RWPE1 (cell line): ENCODE results near the gene NOVA1.

Source experiments
- CTCF ChIA-PET: fragments of 350-600 bp; sonication (Branson Sonifier 250); formaldehyde crosslinking; extraction: SDS; loops from one replicate; lab custom pipeline; 2021; lab: Yijun Ruan, JAX
- POLR2A ChIA-PET: fragments of 400-600 bp; formaldehyde crosslinking; extraction: SDS; loops from one replicate; lab custom pipeline; 2020; ENCODE audit warnings: antibody characterized with exemption; ENCODE audit not compliant: low non-redundant PET; lab: Yijun Ruan, JAX
- DNase-seq: peaks from one replicate; pipeline ENCODE4 v3.0.0; 2012; ENCODE audit warnings: low spot score
- H3K27ac ChIP-seq: fragments of 450-650 bp; 2 replicates; pipeline ENCODE4 v1.5.1; 2017
- TF ChIP-seq, protein P1 (sequence below): fragments of 450-650 bp; conservative IDR thresholded peaks from 2 replicates; pipeline ENCODE4 v1.5.1; 2017; ENCODE audit warnings: low read depth, mild to moderate bottlenecking

NOVA1 gene

DNA sequence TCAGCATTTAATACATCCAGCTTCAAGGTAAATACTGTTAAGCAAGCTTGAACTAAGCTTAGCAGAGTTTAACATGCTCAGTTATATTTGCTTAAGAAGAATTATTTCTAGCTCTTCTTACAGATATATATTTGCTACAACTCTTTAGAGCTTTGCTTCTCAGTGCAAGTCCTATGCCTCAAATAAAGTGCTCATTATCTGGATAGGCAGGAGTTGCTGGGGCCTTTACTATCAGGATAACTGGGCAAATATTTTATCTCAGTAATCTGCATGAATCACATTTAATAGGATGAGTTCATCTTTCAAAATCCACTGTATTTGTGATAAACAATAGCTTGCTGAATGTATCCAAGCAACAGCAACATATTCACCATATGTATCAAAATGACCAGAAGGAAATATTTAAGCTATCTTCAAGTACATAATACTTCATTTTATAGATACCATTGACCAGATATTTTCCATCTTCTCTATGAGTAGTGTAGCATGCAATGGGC lies 187.6 kb downstream of the NOVA1 start:
- H3K27ac ChIP-seq, result no peak overlapping the region
- ChIA-PET CTCF (no interaction called here), POLR2A (no interaction called here)
- DNase-seq, result no peak
- TF ChIP-seq, protein P1, sequence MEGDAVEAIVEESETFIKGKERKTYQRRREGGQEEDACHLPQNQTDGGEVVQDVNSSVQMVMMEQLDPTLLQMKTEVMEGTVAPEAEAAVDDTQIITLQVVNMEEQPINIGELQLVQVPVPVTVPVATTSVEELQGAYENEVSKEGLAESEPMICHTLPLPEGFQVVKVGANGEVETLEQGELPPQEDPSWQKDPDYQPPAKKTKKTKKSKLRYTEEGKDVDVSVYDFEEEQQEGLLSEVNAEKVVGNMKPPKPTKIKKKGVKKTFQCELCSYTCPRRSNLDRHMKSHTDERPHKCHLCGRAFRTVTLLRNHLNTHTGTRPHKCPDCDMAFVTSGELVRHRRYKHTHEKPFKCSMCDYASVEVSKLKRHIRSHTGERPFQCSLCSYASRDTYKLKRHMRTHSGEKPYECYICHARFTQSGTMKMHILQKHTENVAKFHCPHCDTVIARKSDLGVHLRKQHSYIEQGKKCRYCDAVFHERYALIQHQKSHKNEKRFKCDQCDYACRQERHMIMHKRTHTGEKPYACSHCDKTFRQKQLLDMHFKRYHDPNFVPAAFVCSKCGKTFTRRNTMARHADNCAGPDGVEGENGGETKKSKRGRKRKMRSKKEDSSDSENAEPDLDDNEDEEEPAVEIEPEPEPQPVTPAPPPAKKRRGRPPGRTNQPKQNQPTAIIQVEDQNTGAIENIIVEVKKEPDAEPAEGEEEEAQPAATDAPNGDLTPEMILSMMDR, result no peak

DNA sequence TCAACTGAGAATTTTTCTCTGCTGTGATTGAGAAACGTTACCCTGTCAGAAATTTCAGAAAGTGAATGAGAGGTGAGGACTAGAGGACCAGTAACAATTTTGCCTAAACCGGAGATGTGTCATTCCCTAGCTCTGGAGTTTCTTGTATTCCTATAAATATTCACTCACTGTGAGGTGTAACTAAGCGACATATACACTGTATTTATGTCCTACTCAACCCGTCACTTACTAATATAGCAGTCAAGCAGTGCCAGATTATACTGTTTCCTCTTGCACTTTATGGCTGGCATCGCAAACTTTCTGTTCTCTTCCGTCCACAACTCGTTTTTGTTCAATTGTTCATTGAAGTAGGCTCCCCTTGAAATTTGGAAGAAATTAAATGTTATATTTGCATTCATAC lies 192.9 kb downstream of the NOVA1 start:
- CTCF ChIA-PET, result no interaction called here

DNA sequence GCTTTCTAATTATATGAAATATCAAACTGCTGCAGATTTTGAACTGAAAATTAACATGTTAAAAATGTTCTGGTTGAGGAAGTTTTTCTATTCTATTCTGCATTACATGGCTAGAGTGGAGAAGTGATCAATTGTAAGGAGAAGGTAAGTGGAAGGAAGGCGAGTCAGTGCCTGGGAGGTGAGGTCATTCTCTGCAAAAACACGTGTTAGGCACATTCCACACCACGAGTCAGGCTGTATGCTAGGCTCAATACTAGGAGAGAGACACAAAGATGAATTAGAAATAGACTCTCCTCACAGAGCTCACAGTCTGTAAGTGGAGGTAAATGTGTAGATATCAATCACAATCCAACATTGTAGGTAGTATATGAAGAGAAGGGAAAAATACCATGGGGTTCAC lies 194.1 kb downstream of the NOVA1 start:
- ChIA-PET CTCF (no interaction called here), POLR2A (no interaction called here)
- TF ChIP-seq, protein P1, result no peak
- no peak overlapping the region for H3K27ac ChIP-seq
- no peak for DNase-seq

More for the DNA sequence above, 192.9 kb downstream of the NOVA1 start:
- no peak for DNase-seq
- TF ChIP-seq, protein P1, result no peak
- no peak overlapping the region for H3K27ac ChIP-seq
- POLR2A ChIA-PET, result no interaction called here

DNA sequence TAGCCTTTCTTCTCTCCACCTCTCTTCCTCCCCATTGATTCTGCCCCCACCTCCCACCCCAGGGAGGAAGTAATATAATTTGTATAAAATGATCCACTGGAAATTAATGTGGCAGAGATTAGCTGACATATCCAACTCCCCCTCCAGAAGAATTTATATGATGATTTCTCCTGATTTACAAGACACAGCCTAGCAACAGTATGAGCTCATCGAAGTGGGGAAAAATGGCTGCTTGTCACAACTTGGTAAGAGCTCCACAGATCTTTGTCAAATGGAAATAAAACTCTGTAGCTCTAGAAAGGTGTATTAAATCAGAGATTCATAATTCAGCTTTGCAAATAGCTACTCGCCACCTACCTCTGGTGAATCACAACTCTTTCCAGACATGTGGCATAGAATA lies 195.7 kb downstream of the NOVA1 start:
- POLR2A ChIA-PET, result no interaction called here
- H3K27ac ChIP-seq, result no peak overlapping the region
- CTCF ChIA-PET, result no interaction called here
- DNase-seq, result no peak
- TF ChIP-seq, protein P1, result no peak

DNA sequence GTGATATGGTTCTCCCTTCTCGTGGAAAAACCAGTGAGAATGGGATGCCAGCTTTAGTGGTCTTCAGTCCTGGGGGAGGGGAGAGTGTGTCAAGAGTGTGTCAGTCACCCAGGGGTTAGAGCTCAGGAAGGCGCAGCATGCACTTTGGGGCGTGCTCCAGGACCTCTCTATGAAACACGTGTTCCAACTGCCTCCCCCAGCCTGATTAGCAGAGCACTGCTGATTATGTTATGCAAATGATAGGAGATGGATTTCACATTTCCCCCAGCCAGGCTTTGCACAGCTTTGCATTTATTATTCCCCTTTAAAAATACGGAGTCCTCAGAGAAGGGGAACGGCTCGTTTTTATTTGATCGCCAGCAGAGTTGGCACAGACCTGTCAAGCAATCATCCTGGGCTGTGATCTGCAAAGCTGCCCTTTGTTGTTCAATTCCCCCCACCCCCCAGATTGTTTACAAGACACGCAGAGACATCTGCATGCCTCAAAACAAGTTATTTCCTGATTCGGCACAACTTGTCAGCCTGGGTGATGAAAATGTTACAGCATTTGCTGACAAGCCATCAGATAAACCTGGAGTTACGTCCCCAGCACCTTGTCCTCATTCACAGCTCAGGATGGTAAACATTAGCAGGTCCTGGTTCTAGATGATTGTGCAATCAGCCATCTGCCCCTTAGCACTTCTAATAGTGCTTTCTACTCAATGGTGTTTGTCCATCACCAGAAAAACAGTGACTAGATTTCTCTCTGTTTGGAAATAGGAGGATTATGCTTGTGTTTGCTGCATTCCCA lies 196.5 kb downstream of the NOVA1 start:
- DNase-seq, result no peak
- no peak overlapping the region for H3K27ac ChIP-seq
- ChIA-PET POLR2A (no interaction called here), CTCF (no interaction called here)
- TF ChIP-seq, protein P1, result no peak

DNA sequence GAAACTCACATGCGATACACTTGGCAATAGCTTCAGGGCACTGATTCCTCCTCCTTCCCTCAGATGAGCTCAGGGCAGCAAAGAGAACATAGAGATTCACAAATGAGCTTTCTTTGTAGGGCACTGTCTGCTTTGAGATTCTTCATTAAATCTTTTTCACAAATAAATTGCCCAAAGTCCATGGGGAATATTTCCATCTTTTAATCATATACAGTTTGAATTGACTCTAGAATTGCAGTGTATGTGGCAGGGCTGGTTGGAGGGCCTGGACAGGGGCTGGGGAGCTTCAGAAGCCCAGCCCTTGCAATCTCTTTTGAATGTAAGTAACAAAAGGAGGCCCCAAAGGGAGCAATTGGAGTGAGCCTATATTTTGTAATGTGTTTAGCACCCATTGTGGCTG lies 197.5 kb downstream of the NOVA1 start:
- CTCF ChIA-PET, result no interaction called here
- no peak for DNase-seq
- TF ChIP-seq, protein P1, result no peak
- no peak overlapping the region for H3K27ac ChIP-seq
- POLR2A ChIA-PET, result no interaction called here
